Mesenchymal stem cell (in vitro differentiated cells and primary cell): ENCODE data around the gene FOXI1.
"Not testable (repeated sequence)": the region's sequence is repeated elsewhere in the genome, so short reads cannot be mapped to it uniquely, and the experiment has no call there.

Experiments used
- DNase-seq: peaks from one replicate; pipeline ENCODE4 v3.0.0-alpha.2; 2013
- H2AFZ ChIP-seq: one replicate; pipeline ENCODE4 v1.6.1; 2013; ENCODE audit warnings: low read depth, mild to moderate bottlenecking, control low read depth, inconsistent platforms, low read length, moderate library complexity
- H2AK5ac ChIP-seq: 2 replicates; pipeline ENCODE4 v1.6.1; 2013; ENCODE audit warnings: low read length, moderate library complexity, mild to moderate bottlenecking, inconsistent platforms; ENCODE audit not compliant: severe bottlenecking
- H2BK120ac ChIP-seq: one replicate; pipeline ENCODE4 v1.6.1; 2013; ENCODE audit warnings: low read depth, mild to moderate bottlenecking, inconsistent platforms, low read length, moderate library complexity
- H2BK12ac ChIP-seq, 2 experiments: one replicate each; pipeline ENCODE4 v1.6.1; 2013; ENCODE audit warnings: inconsistent platforms in 2 of 2, low read length in 2 of 2, mild to moderate bottlenecking in 2 of 2, moderate library complexity in 2 of 2, control low read depth in 1 of 2
- H2BK15ac ChIP-seq: one replicate; pipeline ENCODE4 v1.6.1; 2013; ENCODE audit warnings: mild to moderate bottlenecking, low read depth, inconsistent platforms; ENCODE audit not compliant: poor library complexity, severe bottlenecking
- H2BK5ac ChIP-seq: 2 replicates; pipeline ENCODE4 v1.6.1; 2013; ENCODE audit warnings: low read depth, mild to moderate bottlenecking, low read length, control low read depth, inconsistent platforms; ENCODE audit not compliant: poor library complexity, severe bottlenecking
- H3K14ac ChIP-seq, 2 experiments: one replicate each; pipeline ENCODE4 v1.6.1; 2013; ENCODE audit warnings: inconsistent platforms in 2 of 2, low read length in 2 of 2, control low read depth in 1 of 2, mild to moderate bottlenecking in 1 of 2, moderate library complexity in 1 of 2
- H3K18ac ChIP-seq, 2 experiments: one replicate each; pipeline ENCODE4 v1.6.1; 2013; ENCODE audit warnings: inconsistent platforms in 2 of 2, low read length in 2 of 2, control low read depth in 1 of 2, low read depth in 1 of 2, mild to moderate bottlenecking in 1 of 2
- H3K23ac ChIP-seq, 2 experiments: one replicate each; pipeline ENCODE4 v1.6.1; 2013; ENCODE audit warnings: inconsistent platforms in 2 of 2, low read length in 2 of 2, mild to moderate bottlenecking in 2 of 2, moderate library complexity in 2 of 2, control low read depth in 1 of 2
- H3K27ac ChIP-seq: 2 replicates; pipeline ENCODE4 v1.5.1; 2013; ENCODE audit warnings: mild to moderate bottlenecking, moderate library complexity, low read length, control low read depth, inconsistent platforms; ENCODE audit not compliant: poor library complexity, severe bottlenecking
- H3K27me3 ChIP-seq, 2 experiments: 2 replicates each; pipeline versions ENCODE4 v1.6.1 to v1.7.0; 2013; ENCODE audit warnings: low read length in 2 of 2, mild to moderate bottlenecking in 2 of 2, moderate library complexity in 2 of 2, control low read depth in 1 of 2, inconsistent platforms in 1 of 2; ENCODE audit not compliant: control insufficient read depth in 1 of 2, insufficient read depth in 1 of 2
- H3K36me3 ChIP-seq, 2 experiments: 2 replicates each; pipeline versions ENCODE4 v1.6.1 to v1.7.0; 2013; ENCODE audit warnings: low read length in 2 of 2, control low read depth in 1 of 2, inconsistent platforms in 1 of 2, low read depth in 1 of 2, mild to moderate bottlenecking in 1 of 2; ENCODE audit not compliant: insufficient read depth in 2 of 2, control insufficient read depth in 1 of 2
- H3K4ac ChIP-seq, 2 experiments: one replicate each; pipeline ENCODE4 v1.6.1; 2013; ENCODE audit warnings: inconsistent platforms in 2 of 2, low read length in 2 of 2, mild to moderate bottlenecking in 2 of 2, moderate library complexity in 2 of 2, control low read depth in 1 of 2, low read depth in 1 of 2
- H3K4me1 ChIP-seq: 2 replicates; pipeline ENCODE4 v1.6.1; 2013; ENCODE audit warnings: low read depth, low read length, control low read depth; ENCODE audit not compliant: control insufficient read depth, insufficient read depth
- H3K4me2 ChIP-seq: 2 replicates; pipeline ENCODE4 v1.6.1; 2013; ENCODE audit warnings: low read length, mild to moderate bottlenecking, inconsistent platforms; ENCODE audit not compliant: poor library complexity, severe bottlenecking
- H3K4me3 ChIP-seq, 2 experiments: 2 replicates each; pipeline versions ENCODE4 v1.5.1 to v1.7.0; 2013; ENCODE audit warnings: low read length in 2 of 2, mild to moderate bottlenecking in 2 of 2, control low read depth in 1 of 2, low read depth in 1 of 2; ENCODE audit not compliant: insufficient read depth in 1 of 2
- H3K79me1 ChIP-seq: replicated peaks from 2 replicates; pipeline ENCODE4 v1.6.1; 2013; ENCODE audit warnings: mild to moderate bottlenecking, control low read depth, low read length, inconsistent platforms; ENCODE audit not compliant: poor library complexity, severe bottlenecking
- H3K9ac ChIP-seq: 2 replicates; pipeline ENCODE4 v1.7.0; 2013; ENCODE audit warnings: mild to moderate bottlenecking, low read length, moderate library complexity
- H3K9me3 ChIP-seq: 2 replicates; pipeline ENCODE4 v1.7.0; 2013; ENCODE audit warnings: mild to moderate bottlenecking, low read length; ENCODE audit not compliant: control insufficient read depth
- H4K8ac ChIP-seq: one replicate; pipeline ENCODE4 v1.6.1; 2013; ENCODE audit warnings: inconsistent platforms, mild to moderate bottlenecking, low read length, moderate library complexity
- H4K91ac ChIP-seq: one replicate; pipeline ENCODE4 v1.6.1; 2013; ENCODE audit warnings: mild to moderate bottlenecking, low read length, inconsistent platforms
- WGBS: methylation state at CpG from one replicate; pipeline ENCODE4 v1.1.7; 2013; ENCODE audit warnings: mixed read lengths; 5-methylcytosine and 5-hydroxymethylcytosine counted together

Gene FOXI1

DNA sequence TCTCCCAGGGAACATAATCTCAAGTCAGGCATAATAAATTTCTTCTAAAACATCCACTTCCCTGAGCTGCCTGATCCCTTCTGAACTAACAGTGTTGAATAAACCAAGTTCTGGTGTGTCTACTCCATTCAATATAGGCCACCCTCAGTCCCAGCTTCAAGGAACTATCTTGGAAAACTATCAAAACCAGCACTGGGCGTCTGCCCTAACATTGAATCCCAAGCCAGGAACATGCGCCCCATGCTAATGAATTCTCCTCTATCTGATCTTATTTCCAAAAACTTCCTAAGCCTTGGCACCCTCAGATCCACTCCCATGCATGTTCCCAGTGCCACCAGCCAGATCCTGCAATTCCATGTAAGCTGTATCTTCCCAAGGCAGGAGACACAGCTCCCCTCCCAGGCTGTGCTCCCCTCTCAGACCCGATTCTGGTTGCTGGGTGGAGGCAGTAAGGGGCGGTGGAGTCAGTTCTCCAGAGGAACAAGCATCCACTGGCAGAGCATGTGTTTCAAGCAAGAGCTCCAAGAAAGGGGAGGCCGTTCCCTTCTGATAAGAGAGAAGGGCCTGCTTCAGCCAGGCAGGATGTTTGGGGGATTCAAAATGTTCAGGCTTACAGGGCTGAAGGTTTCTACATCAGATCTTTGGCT lies 13.1 kb upstream of the FOXI1 start:
- H3K79me1 ChIP-seq: no peaks in the 10 kb centered on the region
- H3K23ac ChIP-seq: no peak overlapping the region
- no peaks in the 10 kb centered on the region for H3K4me1 ChIP-seq
- no peak overlapping the region for H2AFZ ChIP-seq
- H3K9me3 ChIP-seq: peaks cover 3% of the 10 kb centered on the region
- H3K18ac ChIP-seq: no peak overlapping the region
- H3K4me2 ChIP-seq: no peak overlapping the region
- H3K4ac ChIP-seq: no peak overlapping the region
- no peak overlapping the region for H3K9ac ChIP-seq
- H2BK5ac ChIP-seq: no peak overlapping the region
- no peaks in the 10 kb centered on the region for H3K36me3 ChIP-seq
- H3K27me3 ChIP-seq: peaks cover 14 to 67% of the 10 kb centered on the region in 2 experiments
- DNase-seq: no peak
- H3K14ac ChIP-seq: no peak overlapping the region
- no peak overlapping the region for H4K8ac ChIP-seq
- no peak overlapping the region for H2BK12ac ChIP-seq
- no peak overlapping the region for H2BK15ac ChIP-seq
- H2BK120ac ChIP-seq: no peak overlapping the region
- H3K27ac ChIP-seq: no peak overlapping the region
- WGBS: 81% methylated on average over 5 of the region's 5 CpGs
- no peak overlapping the region for H2AK5ac ChIP-seq
- H3K4me3 ChIP-seq: no peak overlapping the region
- H4K91ac ChIP-seq: no peak overlapping the region

DNA sequence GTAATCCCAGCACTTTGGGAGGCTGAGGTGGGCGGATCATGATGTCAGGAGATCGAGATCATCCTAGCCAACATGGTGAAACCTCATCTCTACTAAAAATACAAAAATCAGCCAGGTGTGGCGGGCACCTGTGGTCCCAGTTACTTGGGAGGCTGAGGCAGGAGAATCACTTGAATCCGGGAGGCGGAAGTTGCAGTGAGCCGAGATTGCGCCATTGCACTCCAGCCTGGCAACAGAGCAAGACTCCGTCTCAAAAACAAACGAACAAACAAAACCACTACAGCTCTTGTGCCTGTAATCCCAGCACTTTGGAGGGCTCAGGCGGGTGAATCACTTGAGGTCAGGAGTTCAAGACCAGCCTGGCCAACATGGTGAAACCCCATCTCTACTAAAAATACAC lies 11.4 kb upstream of the FOXI1 start:
- H3K4me2 ChIP-seq, H3K9ac ChIP-seq, H3K79me1 ChIP-seq, H4K91ac ChIP-seq, H2BK5ac ChIP-seq, H2BK120ac ChIP-seq, H2AFZ ChIP-seq, H3K4ac ChIP-seq, H3K9me3 ChIP-seq, H3K36me3 ChIP-seq, H3K4me1 ChIP-seq, H3K14ac ChIP-seq, DNase-seq, H3K18ac ChIP-seq, H3K4me3 ChIP-seq, H3K27ac ChIP-seq, H2BK12ac ChIP-seq, H2BK15ac ChIP-seq, H4K8ac ChIP-seq, H2AK5ac ChIP-seq, H3K23ac ChIP-seq: not testable (repeated sequence)
- WGBS: 94% methylated on average over 10 of the region's 10 CpGs
- peaks cover 17 to 55% of the 10 kb centered on the region in 2 experiments for H3K27me3 ChIP-seq

DNA sequence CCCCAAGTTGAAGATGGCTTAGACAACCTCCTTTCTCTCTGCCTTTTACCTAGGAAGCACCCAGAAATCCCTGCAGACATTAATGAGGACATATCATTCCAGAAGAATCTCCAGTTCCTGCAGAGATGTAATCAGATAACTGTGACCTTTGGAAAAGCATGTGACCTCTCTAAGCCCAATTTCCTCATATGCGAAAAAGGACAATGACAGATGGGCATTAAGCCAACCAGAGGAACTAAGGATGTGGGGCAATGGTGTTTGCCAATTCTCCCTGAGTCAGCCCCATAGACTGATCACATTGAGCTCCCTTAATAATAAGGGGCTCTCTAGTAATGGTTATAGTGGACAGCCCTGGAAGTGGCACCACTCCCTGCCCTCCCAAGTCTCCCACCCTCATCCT lies 10.1 kb upstream of the FOXI1 start:
- Histone ChIP-seq H3K4ac (no peak overlapping the region), H3K23ac (no peak overlapping the region), H3K9me3 (peaks cover 3% of the 10 kb centered on the region), H2BK15ac (no peak overlapping the region), H3K9ac (no peak overlapping the region), H2AFZ (no peak overlapping the region), H4K8ac (no peak overlapping the region), H3K14ac (no peak overlapping the region), H3K4me2 (no peak overlapping the region), H3K79me1 (no peaks in the 10 kb centered on the region), H2BK5ac (no peak overlapping the region), H4K91ac (no peak overlapping the region), H3K4me1 (no peaks in the 10 kb centered on the region), H3K27ac (no peak overlapping the region), H3K36me3 (no peaks in the 10 kb centered on the region), H2AK5ac (no peak overlapping the region), H3K18ac (no peak overlapping the region), H3K4me3 (no peak overlapping the region), H2BK120ac (no peak overlapping the region), H3K27me3 (peaks cover 17 to 49% of the 10 kb centered on the region in 2 experiments), H2BK12ac (no peak overlapping the region)
- no peak for DNase-seq
- 33% methylated on average over 1 of the region's 1 CpG for WGBS

DNA sequence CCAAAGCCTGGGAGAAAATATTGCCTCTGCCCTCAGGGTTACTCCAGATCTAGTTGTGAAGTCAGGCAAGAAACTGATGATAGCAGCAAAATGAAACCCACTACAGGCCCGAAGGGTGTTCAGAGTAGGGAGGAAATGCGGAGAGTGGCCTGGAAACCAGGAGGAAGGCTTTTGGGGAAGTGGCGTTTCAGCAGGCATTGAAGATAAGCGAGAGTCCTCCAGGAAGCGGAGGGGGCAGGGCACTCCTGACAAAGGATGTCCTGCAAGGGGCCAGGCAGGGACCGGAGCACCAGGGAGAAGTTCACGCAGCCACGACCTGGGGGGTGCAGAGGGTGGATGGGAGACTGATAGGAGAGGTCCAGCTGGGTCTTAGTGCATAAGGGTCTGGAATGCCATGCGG lies 7.8 kb upstream of the FOXI1 start:
- Histone ChIP-seq H3K4ac (no peak overlapping the region), H3K27ac (no peak overlapping the region), H3K9ac (no peak overlapping the region), H3K27me3 (peaks cover 5 to 35% of the 10 kb centered on the region in 2 experiments), H3K4me2 (no peak overlapping the region), H4K91ac (no peak overlapping the region), H2BK5ac (no peak overlapping the region), H3K18ac (no peak overlapping the region), H3K9me3 (no peaks in the 10 kb centered on the region), H2BK15ac (no peak overlapping the region), H3K23ac (no peak overlapping the region), H3K36me3 (no peaks in the 10 kb centered on the region), H2AFZ (no peak overlapping the region), H3K4me1 (no peaks in the 10 kb centered on the region), H4K8ac (no peak overlapping the region), H3K79me1 (no peaks in the 10 kb centered on the region), H3K4me3 (no peak overlapping the region), H2AK5ac (no peak overlapping the region), H3K14ac (no peak overlapping the region), H2BK120ac (no peak overlapping the region), H2BK12ac (no peak overlapping the region)
- no peak for DNase-seq
- 64% methylated on average over 9 of the region's 9 CpGs for WGBS
